HG03045 (cell line): ENCODE data around the gene REXO1.
A peak's percentile ranks its signal among the peaks of the same experiment; 100 is the strongest.
"Not testable (repeated sequence)": the region's sequence is repeated elsewhere in the genome, so short reads cannot be mapped to it uniquely, and the experiment has no call there.

Experiments
- ATAC-seq: cut with Tn5 transposase; IDR thresholded peaks from one replicate; pipeline ENCODE4 v1.9.1; 2021; ENCODE audit warnings: mild to moderate bottlenecking, moderate library complexity; ENCODE audit not compliant: unreplicated experiment

REXO1 gene

DNA sequence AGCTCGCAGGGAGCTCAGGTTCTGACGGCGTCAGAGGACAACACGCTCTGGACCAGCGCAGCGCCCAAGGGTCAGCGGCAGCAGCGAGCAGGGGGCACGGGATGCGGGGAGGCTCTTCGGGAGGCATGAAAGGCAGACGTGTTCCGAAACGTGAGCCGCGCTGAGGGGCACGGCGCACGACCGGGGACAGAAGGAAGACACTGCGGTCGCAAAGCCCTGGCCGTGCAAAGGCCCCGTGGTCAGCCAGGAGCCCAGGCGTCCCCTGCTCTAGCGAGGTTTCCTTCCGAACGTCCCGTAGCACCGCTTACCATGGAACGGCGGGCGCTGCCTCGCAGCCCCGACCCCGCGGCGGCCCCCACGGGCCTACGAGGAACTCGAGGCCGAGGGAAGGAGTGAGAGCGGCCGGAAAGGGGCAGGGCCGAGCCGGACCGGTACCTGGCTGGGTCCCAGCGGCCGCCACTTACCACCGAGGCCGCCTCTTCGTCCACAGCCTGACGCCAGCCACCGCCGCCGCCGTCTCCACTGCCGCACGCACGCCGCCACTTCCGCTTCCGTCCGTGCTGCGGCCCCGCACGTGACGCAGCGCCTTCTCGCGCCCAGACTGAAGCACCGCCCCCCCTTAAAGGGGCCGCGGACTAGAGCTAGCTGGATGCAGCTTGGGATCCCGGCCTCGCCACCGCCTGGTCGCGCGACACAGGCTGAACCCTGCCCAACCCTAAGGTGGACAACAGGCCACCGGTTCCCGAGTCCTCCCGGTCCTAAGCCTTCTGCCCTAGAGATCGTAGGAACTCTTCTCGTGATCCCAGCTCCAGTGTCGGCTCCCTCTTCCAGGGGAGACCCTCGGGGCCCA is 27.6 kb upstream of the REXO1 start:
- peak; percentile 83 for ATAC-seq

DNA sequence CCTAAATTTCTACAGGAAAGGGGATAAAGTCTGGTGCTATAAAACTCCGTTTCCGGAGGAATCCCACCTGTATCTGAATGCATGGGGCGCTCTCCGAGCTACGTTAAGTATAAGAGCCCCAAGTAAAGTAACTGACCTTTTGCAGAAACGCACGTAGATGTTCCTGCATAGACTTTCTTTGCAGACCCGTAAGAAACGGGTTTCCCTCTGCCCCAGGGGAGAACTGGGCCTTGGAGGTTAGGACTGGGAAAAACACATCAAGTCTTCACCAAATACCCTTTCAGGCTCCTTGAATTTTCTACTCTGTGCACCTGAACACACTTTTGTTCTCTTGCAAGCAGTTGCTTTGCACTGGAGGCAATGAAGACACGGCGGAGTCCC is 27.0 kb upstream of the REXO1 start:
- ATAC-seq: not testable (repeated sequence)

DNA sequence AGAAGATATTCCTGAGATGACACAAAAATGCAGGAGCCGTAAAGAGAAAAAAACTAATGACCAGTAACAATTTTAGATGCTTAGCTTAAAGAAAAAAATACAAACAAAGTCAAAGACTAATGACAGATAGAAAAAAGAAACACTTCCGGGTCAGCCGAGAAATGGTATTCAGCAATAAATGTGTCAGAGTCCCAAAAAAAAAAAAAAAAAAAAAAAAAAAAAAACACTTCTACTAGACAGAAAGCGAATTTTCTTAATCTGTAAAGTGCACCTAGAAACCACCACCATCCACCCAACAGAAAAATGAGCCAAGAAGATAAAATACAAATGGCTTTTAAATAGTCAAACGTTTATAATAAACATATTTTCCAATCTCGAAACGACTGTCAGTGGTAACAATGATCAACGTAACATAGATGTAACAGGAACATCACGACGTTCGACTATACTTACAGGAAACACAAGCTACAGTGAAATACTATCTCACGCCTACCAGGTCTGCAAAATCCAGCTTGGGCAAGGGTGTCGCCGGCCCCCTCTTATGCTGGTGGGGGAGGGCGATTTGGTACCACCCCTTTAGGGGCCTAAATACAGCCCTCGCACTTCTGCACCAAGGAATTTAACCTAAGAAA is 26.4 kb upstream of the REXO1 start:
- ATAC-seq: no peak

DNA sequence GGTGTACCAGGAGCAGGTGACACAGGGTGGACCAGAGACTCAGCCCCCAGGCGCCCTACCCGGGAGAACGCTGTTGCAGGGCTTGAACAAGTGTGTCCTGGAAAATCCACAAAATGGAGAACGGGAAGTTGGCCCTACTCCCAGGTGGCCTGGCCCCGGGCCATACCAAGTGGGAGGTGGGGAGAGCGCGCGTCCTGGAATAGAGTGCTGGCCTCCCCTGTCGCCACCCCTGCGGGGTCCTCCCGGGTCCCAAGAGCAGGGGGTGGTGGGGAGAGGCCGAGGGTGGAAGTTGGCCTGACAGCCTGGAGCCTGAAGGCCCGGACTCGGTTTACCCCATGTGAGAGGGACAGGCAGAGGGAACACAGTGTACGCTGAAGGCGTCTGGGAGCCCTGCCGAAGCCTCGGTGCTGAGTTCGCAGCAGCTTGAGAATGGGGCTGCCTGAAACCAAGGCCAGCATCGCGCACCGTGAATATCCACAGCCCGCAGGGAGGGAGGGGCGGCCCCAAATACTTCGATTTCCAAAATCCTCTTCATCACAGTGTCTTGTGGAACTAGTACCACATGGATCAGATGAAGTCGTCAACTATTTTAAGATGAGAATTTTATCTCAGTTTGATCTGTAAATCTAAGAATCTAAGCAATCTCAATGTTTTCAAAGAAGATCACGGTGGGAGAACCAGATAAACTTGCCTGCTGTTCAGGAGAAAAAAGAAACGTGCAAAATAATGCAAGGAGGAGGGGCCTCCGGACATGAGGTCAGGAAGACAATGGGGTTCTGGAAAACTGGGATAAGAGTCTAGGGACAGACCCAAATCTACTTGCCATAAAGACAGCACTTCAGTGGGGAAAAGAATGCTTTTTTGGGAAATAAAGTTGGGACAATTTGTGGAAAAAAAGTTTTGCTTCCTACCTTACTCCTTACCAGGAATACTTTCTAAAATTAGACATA is 25.5 kb upstream of the REXO1 start:
- ATAC-seq: no peak

DNA sequence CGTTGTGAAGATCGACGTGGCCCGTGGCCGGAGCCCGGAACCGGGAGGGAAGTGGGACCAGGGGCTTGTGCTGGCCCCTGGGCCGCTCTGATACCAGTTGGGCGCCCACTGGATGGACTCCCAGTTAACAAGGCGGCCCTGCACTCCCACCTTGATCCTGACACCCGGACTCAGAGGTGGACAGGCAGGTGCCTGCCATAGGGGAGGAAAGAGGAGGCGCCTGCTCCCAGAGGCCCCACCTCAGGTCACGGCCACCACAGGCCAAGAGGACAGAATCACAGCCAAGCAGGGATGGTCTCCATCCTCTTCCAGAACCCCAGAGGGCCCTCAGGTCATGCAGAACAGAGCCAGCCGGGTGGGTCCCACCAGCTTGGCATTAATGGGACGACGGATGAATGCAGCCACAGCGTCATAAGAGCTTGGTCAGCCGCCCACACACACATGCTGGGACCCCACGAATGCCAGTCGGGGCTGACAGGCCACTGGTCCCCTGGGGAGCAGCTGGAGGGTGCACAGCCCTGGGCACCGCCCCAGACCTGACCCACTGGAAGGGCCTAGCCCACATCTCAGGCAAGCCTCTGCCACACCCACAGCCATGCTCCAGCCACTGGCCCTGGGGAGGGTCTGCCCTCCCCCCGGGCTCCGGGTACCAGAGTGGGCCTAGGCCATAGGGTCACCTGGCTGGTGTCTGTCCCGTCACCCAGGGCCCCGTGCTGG is 24.7 kb upstream of the REXO1 start:
- ATAC-seq: no peak

DNA sequence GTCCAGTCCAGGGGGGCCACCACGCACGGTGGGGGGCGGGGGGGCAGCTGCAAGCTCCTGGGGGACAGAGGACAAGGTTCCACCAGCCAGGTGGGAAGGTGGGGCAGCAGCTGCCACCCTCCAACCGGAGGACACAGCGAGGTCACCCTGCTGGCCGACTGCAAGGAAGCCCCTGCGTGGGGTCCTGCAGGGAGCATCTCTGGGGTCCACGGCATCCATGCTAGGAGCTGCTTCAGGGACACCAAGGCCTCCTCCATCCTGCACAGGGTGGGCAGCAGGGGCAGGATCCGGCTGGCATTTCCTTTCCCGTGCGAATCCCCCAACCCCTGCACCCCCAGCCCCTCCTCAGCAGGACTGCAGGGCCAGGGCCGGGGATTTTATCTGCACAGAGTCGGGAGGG is 23.3 kb upstream of the REXO1 start:
- no peak for ATAC-seq

DNA sequence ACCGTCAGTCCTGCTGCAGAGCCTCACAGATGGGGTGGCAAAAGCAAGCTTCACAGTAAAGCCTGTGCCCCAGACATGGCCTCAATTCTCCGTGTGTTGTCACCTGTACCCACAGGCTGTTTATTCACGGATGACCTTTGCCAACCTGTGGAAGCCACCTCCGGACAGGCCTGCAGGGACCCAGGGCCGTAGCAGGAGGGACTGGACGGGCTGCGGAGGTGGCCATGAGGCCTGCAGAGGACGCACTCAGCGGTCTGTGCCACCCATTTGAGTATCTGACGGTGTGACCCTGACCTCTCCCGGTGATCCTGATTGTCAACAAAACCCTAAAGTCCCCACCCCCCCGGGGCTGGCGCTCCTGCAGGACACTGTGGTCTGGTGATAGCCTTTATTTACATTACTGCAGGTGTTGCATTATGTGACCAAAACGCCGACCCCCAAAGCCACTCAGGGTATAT is 22.9 kb upstream of the REXO1 start:
- ATAC-seq: no peak

DNA sequence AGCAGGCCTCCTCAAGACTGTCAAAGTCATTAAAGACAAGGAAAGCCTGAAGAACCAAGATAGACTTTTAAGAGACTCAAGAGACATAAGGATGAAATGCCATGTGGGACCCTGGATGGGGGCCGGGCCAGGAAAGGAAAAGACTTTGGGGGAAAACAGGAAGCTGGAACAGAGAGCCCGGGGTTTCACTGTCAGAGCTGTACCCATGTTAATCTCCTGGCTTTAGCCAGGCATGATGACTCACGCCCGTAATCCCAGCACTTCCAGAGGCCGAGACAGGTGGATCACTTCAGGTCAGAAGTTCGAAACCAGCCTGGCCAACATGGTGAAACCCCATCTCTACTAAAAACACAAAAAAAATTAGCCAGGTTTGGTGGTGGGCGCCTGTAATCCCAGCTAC is 20.7 kb upstream of the REXO1 start:
- no peak for ATAC-seq

DNA sequence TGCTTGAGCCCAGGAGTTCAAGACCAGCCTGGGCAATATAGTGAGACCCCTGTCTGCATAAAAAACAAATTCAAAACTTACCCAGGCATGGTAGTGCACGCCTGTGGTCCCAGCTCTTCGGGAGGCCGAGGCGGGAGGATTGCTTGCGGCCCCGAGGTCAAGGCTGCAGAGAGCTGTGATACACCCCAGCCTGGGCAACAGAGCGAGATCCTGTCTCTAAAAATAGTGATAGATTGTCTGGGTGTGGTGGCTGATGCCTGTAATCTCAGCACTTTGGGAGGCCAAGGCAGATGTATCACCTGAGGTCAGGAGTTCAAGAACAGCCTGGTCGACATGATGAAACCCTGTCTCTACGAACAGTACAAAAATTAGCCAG is 19.1 kb upstream of the REXO1 start:
- ATAC-seq: no peak

DNA sequence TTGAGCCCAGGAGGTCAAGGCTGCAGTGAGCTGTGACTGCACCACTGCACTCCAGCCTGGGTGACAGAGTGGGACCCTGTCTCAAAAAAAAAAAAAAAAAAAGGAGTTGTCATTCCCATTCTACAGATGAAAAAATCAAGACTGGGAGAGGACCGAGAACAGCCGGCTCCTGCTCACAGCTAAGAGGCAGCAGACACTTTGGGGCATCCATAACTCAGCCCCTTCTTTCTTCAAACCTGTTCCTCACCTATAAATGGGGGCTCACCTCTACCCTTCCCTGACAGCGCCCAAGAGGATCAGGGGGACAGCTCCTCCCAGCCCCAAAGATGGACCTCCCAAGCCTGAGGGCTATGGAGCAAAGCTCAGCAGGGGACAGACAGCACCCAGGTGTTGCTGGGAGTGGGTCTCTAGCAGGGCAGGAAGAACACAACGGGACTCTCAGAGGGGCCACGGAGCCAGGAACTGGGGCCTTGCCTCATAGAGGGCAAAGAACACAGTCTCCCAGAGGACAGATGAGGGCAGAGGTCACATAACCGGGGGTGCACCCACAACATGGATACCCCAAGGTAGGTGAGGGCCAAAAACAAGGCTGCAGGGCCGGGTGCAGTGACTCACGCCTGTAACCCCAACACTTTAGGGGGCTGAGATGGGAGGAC is 18.5 kb upstream of the REXO1 start:
- ATAC-seq: no peak

DNA sequence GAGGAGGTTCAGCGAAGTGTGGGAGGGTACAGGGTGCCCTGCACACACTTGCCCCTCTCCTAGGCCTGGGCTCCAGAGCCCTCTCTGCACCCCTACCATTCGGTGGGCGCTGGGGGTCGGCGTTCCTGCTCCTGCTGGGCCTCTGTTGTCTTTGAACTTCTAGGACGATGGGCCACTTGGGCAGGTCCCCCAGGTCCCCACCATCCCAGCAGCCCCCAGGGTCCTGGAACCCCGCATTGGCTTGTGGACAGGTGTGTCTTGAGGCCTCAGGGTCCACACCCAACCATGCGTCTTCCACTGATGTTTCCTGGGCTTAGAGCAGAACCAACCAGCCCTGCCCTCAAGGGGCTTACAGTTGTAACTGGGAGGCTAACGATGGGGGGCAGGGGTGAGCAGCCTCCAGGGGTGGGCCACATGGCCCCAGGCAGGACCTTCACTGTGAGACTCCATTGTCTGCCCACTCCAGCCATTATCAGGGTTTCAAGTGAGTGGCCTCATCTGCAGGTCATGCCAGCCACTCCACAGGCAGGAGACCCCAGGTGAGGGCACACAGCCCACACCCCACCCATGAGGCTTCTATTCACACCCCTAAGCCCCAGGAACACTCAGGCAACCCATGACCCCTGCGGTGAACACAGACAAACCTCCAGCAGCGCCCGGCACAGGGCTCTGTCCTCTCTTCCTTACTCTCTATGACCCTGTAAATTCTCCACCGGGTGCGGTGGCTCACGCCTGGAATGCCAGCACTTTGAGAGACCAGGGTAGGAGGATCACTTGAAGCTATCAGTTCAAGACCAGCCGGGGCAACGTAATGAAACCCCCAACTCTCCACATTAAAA is 17.1 kb upstream of the REXO1 start:
- no peak for ATAC-seq

DNA sequence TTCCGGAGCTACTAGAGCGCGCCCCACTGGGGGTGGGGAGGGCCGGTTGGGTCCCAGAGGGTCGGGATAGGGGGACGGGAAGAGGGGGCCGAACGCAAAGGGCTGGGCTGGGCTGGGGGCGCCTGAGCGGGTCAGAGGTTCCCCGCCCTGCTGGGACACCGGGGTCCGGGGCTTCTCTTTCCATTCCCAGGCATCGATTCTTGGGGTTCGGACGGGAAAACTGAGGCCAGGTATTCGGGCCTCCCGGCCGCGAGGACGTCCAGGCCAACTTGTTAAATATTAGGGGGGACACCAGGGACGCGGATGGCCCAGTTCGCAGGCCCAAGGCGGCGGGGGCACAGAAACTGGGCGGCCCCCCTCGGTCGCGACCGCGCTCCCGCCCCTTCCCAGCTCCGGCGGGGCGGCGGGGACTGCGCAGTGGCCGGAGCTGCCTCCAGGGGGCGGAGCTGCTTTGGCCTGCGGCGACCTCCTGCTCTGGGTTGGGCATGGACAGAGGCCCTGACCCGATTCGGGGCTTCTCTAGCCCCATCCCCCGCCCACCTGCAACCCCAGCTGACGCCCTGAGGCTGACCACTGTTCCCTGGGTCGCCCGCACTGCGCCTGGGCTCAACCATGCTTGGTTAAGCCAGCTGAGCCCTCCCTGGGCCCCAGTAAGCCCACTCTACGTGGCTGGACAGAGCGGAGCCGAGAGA is 16.3 kb upstream of the REXO1 start:
- ATAC-seq: peak; percentile 25

DNA sequence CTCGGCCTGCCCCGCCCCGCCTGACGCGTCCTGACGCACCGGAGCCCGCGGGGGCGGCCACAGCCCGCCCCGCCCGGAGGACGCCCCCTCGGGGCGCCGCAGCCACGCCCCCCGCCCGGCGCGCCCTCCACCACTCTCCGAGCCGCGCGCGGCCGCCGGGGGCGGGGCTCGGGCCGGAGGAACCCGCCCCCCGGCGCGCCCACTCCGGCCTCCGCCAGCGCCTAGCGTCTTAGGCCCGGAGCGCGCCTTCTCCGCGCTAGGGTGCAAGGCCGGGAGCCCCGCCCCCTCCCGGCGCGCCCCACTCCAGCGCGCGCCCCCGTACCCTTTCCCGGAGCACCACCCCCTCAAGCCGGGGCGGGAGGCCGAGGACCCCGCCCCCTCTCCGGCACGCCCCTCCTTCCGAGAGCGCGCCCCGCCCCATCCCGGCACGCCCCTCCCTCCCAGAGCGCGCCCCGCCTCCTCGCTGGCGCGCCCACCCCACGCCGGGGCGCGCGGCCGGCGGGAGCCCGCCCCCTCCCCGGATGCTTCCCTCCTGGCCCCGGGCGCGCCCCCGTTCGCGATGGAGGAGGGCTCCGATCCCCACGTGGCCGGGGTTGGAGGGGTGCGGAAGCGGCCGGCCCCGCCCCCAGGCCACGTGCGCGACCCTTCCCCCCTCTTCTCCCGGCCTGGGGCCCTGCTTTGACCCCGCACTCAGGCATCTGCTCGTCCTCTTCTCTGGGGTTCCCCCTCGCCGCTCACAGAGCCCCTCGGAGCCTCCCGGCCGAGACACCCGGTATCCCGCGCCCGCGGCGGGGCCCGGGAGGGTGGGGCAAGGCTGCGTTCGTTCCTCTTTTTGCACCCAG is 15.6 kb upstream of the REXO1 start:
- ATAC-seq: peak; percentile 62

DNA sequence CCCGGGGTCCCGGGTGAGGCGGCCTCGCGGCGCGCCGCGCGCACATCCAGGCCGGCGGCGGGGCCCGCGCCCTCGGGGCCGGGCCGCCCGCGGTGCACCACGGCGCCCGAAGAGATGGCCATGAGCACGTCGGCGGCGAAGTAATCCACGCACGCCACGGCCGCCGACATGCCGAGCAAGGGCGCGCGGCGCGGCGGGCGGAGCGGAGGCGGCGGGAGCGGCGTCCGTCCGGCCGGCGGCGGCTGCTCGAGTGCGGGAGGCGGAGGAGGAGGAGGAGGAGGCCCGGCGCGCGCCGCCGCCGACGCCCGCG is 15.0 kb upstream of the REXO1 start, which contains the start of gene KLF16:
Gene KLF16, minus strand, starts transcription at position 252 of the 310 bp plus-strand sequence. Its CDS starts 82 bp downstream, at position 170.
- ATAC-seq: no peak

DNA sequence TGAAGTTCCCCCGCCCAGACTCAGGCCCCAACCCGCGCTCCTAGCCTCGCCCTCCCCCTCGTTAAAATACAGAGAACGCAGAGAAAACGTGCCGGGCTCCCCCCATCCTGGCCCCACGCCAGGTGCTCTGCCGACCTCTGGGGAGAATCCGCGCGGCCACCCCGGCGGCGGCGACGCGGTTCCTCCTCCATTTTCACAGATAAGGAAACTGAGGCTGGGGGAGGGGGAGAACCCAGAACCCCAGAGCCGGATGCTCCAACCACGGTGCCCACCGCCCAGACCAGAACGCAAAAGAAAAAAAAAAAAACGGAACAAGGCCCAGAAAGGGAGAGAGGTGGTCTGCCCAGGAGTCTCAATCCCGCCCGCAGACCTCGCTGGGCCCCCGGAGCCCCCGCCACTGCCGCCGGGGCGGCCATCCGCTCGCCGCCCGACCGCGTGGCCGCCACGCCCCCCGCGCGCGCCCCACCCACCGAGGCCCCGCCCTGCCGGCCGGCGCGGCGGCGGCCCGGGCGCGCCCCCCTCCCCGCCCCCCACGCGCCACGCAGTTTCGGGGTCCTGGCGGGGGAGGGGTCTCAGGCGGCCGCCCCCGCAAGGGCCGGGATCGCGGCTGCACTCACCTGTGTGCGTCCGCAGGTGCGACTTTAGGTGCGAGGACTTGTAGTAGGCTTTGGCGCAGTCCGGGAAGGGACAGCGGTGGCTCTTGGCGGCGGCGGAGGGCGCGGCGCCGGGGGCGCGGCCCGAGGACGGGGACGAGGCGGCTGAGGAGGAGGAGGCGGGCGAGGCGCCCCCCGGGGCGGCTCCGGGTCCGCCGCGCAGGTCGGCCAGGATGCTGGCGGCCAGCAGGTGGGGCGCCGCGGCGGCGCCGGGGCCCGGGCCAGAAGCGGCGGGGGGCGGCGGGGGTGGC is 14.4 kb upstream of the REXO1 start:
- ATAC-seq: peak; percentile 27

DNA sequence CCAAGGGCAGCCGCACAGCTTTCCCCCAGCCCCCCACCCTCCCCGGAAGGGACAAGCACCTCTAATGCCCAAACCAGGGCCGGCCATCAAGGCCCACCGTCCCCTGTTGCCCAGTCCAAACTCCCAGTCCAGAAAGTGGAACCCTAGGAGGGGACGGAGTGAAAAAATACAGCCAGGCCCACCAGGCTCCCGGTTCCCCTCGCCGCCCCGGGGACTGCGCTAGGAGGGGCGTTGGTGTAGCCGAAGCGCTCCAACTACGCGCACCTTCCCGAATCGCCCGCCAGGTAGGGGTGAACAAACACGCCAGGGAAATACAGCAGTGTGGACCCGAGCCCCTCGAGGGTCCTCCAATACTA is 13.8 kb upstream of the REXO1 start:
- ATAC-seq: no peak

DNA sequence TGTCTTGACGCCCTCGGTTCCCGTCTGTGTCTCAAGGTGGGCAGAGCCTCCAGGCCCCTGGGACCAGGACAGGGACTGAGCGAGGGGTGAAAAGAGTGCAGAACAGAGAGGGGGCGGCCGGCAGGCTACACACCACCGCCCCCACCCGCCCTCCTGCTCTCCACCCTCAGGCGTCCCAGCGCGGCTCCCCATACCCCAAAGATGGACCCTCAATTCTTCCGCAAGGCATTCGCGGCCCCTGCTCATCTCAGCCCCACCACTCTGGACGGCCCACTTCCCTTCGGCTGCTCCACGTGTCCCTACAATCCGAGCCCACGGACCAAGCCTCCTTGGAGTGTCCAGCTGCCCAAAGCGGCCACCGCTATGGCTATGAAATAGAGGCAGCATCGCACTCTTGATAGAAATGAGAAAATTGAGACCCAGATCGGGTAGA is 13.3 kb upstream of the REXO1 start:
- ATAC-seq: no peak
